SK-N-MC (cell line): ENCODE results near the gene IQSEC1.

ENCODE experiments used
- DNase-seq: peaks from one replicate; pipeline ENCODE4 v3.0.0-alpha.2; 2011; ENCODE audit warnings: low read depth, low spot score
- H3K27ac ChIP-seq: fragments of 200-600 bp; sonication (generic); 2 replicates; pipeline ENCODE4 v1.5.1; 2016; ENCODE audit warnings: mixed run types
- H3K36me3 ChIP-seq: fragments of 200-600 bp; sonication (generic); 2 replicates; pipeline ENCODE4 v1.6.1; 2017; ENCODE audit warnings: antibody characterized with exemption, low read length, mixed read lengths; ENCODE audit not compliant: insufficient read depth
- H3K4me3 ChIP-seq: fragments of 200-600 bp; sonication (generic); 2 replicates; pipeline ENCODE4 v1.5.1; 2016
- H3K9ac ChIP-seq: fragments of 200-600 bp; sonication (generic); 2 replicates; pipeline ENCODE4 v1.8.0; 2017; ENCODE audit warnings: mixed run types, mixed read lengths; ENCODE audit not compliant: insufficient read length
- H3K9me3 ChIP-seq: fragments of 200-600 bp; sonication (generic); 2 replicates; pipeline ENCODE4 v1.6.1; 2017; ENCODE audit warnings: low read depth, mild to moderate bottlenecking, antibody characterized with exemption, low read length, moderate library complexity, mixed read lengths
- EZH2 ChIP-seq: fragments of 200-600 bp; sonication (generic); IDR thresholded peaks from one replicate; pipeline ENCODE4 v1.6.1; 2017; ENCODE audit warnings: antibody characterized with exemption
- FOXP2 ChIP-seq: optimal IDR thresholded peaks from 2 replicates; pipeline ENCODE3; 2011; ENCODE audit warnings: mild to moderate bottlenecking, moderate library complexity; ENCODE audit not compliant: insufficient read depth; ENCODE audit errors: extremely low read length, control extremely low read depth
- POLR2AphosphoS5 ChIP-seq: IDR thresholded peaks from 2 replicates; pipeline ENCODE4 v1.6.1; 2012; ENCODE audit warnings: mild to moderate bottlenecking, low read depth, low read length, borderline replicate concordance

The IQSEC1 gene

DNA sequence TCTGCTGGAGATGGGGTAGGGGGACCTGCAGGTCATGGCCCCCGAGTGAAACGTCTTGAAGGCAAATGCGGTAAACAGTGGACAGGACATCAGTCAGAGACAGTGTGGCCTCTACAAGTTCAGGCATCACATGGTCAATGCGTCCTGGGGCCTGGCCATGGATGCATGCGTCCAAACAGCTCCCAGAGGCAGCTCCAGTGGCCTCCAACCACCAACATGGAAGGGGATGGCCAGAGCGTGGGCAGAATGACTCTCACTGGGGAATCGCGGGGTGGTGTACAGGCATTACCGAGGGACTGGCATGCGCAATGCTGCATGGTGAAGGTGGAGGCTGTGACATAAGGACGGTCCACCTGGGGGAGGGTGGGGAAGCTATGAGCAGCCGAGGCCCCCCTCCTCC, 35.6 kb upstream of the IQSEC1 start:
- DNase-seq: no peak
- TF ChIP-seq FOXP2: no peak
- no peak for TF ChIP-seq EZH2
- no peak for TF ChIP-seq POLR2AphosphoS5
- Histone ChIP-seq H3K9ac (no peak overlapping the region), H3K9me3 (no peaks in the 10 kb centered on the region), H3K4me3 (no peak overlapping the region), H3K36me3 (no peaks in the 10 kb centered on the region), H3K27ac (no peak overlapping the region)

DNA sequence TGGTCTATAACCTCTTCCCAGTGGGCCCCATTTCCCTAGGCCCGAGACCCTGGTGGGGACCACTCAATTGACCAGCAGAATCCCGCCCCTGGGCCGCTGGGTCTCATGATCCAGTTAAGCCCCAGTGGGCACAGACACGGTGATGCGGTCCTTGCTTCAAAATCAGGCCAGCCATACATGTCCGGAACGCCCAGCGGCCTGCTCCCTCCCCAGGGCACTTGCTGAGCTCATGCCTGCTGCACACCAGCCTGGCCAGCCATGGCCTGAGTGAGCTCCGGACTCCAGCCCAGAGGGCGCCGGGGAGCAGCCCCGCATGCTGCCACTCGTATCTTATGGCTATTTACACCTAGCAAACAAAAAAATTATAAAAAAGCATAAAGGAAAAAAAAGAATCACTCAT, 34.4 kb upstream of the IQSEC1 start:
- TF ChIP-seq POLR2AphosphoS5: no peak
- no peak for TF ChIP-seq FOXP2
- no peak for TF ChIP-seq EZH2
- no peak overlapping the region for H3K9ac ChIP-seq
- H3K36me3 ChIP-seq: no peaks in the 10 kb centered on the region
- H3K4me3 ChIP-seq: no peak overlapping the region
- no peaks in the 10 kb centered on the region for H3K9me3 ChIP-seq
- DNase-seq: no peak
- H3K27ac ChIP-seq: no peak overlapping the region

DNA sequence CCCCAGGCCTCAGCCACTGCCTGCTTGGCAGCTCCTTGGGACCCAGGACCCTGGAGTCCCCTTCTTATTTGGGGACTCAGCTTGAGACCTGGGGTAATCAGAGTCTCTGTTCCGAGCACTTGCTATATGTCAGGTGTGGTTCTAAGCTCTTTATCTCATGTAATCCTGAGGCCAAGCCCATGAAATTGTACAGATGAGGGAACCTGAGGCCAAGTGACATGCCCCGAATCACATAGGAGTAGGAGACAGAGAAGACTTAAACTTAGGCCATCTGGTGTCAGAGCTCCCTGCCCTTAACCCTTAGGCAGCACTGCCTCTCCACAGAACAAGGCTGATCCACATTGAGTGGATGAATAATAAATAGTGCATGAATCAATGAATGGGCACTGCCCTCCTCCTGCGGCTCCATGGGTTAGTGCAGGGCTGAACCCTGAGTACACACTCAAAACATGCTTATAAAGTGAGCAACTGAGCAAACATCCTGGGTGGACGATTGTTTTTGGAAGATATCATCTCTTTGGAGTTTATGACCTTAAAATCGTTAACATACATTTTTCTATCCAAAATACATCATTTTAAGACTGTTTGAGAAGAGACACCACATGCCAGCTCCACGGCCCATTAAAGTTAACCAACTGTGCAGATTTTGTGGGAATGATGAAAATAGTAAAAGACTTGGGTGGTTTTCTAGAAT, 33.2 kb upstream of the IQSEC1 start:
- H3K4me3 ChIP-seq: no peak overlapping the region
- H3K9me3 ChIP-seq: no peaks in the 10 kb centered on the region
- DNase-seq: no peak
- H3K36me3 ChIP-seq: no peaks in the 10 kb centered on the region
- no peak overlapping the region for H3K9ac ChIP-seq
- H3K27ac ChIP-seq: no peak overlapping the region
- TF ChIP-seq FOXP2: no peak
- TF ChIP-seq POLR2AphosphoS5: no peak
- no peak for TF ChIP-seq EZH2

DNA sequence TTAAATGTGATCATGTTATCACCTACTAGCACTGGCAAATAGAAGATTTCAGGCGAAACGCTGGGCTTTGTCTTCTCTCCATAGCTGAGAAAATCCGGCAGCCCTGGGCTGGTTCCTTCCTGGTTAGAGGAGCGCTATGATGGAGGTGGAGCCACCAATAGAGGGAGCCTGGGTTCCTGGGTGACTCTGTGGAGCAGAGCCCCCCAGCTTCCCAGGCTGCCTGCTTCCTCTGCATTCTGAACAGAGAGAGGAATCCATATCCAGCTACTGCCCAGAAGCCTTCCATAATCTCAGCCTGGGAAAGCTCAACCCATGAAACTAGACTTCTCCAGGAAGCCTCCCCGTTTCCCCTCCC, 32.6 kb upstream of the IQSEC1 start:
- Histone ChIP-seq H3K36me3 (no peaks in the 10 kb centered on the region), H3K9me3 (no peaks in the 10 kb centered on the region), H3K27ac (no peak overlapping the region), H3K4me3 (no peak overlapping the region), H3K9ac (no peak overlapping the region)
- no peak for TF ChIP-seq FOXP2
- no peak for TF ChIP-seq POLR2AphosphoS5
- TF ChIP-seq EZH2: no peak
- no peak for DNase-seq

DNA sequence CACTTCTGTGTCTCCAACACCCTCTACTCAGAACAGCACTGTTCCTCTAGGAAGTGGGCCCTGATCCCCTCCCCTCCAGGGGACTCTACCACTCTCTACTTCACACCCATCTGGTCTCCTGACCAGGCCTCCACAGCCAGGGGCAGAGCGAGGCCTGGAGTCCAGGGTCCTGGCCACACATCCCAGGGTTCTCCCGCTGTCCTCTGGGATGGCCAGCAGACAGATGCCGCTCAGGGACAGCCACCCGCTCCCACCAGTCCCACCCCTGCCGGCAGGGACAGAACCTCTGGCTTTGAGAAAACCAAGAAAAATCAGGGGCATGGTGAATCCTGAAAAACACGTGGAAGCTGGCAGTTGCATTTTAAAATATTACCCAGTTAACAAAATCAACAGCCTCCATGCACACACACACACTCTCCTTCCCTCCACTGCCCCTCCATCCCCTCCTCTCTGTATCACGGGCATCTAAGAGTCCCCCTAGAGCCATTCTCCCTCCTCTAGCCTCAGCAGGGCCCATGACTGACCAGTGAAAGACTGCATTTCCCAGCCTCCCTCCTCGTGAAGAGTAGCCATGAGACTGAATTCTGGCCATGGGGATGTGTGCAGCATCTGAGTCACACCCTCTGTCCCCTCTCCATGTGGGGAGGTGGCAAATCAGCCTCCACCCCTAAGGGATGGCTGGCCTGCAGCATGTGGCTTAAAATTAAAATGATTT, 32.1 kb upstream of the IQSEC1 start:
- TF ChIP-seq FOXP2 (no peak), POLR2AphosphoS5 (no peak), EZH2 (no peak)
- Histone ChIP-seq H3K4me3 (no peak overlapping the region), H3K27ac (no peak overlapping the region), H3K9ac (no peak overlapping the region), H3K9me3 (no peaks in the 10 kb centered on the region), H3K36me3 (no peaks in the 10 kb centered on the region)
- DNase-seq: no peak

DNA sequence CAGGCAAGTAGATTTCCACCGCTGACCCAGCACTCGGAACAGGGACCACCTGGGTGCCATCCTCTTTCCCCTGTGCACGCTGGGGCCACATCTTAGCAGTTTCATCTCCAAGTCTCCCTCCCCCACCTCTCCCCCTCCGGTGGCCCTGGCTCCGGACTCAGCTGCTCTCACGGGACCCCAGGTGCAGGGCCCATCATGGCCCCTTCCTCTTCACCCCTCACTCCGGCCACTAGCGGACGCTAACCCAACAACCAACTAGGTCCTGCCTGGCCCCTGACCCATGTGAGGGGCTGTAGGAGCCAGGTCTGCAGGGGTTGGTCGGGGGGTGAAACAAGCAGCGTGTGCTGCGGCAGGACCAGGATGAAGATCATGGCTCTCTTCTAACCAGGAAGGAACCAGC, 31.3 kb upstream of the IQSEC1 start:
- H3K27ac ChIP-seq: no peak overlapping the region
- H3K9me3 ChIP-seq: no peaks in the 10 kb centered on the region
- no peak overlapping the region for H3K4me3 ChIP-seq
- TF ChIP-seq POLR2AphosphoS5 (no peak), FOXP2 (no peak)
- H3K9ac ChIP-seq: no peak overlapping the region
- DNase-seq: no peak
- H3K36me3 ChIP-seq: no peaks in the 10 kb centered on the region

DNA sequence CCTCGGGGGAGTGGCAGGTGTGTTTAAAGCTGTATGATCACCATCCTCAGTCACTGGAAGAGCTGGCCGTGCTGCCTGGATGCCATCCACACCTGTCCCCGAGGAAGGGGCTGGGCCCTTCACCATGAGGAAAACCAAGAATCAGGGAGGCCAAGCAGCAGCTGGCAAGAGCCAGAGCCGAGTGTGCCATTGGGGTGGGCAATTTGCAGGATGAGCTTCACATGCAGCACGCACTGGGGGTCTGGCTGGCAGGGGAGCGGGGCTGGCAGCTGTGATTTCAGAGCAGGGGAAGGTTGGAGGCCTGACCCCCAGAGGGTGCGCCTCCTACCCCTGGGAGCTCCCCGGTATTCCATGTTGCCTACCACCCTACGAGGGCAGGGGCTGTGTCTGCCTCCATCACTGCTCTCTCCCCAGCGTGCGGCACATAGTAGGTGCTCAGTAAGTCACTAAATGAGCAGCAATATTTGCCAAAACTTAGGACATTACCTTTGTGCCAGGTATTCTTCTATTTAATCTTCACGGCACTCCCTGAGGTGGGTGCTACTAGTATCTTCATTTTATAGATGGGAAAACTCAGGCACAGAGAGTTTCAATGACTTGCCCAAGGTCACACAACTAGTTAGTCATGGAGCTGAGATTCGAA, 30.3 kb upstream of the IQSEC1 start:
- no peak for DNase-seq
- H3K9me3 ChIP-seq: no peaks in the 10 kb centered on the region
- no peak overlapping the region for H3K9ac ChIP-seq
- H3K36me3 ChIP-seq: no peaks in the 10 kb centered on the region
- no peak overlapping the region for H3K4me3 ChIP-seq
- no peak overlapping the region for H3K27ac ChIP-seq
- no peak for TF ChIP-seq EZH2
- no peak for TF ChIP-seq FOXP2
- no peak for TF ChIP-seq POLR2AphosphoS5

DNA sequence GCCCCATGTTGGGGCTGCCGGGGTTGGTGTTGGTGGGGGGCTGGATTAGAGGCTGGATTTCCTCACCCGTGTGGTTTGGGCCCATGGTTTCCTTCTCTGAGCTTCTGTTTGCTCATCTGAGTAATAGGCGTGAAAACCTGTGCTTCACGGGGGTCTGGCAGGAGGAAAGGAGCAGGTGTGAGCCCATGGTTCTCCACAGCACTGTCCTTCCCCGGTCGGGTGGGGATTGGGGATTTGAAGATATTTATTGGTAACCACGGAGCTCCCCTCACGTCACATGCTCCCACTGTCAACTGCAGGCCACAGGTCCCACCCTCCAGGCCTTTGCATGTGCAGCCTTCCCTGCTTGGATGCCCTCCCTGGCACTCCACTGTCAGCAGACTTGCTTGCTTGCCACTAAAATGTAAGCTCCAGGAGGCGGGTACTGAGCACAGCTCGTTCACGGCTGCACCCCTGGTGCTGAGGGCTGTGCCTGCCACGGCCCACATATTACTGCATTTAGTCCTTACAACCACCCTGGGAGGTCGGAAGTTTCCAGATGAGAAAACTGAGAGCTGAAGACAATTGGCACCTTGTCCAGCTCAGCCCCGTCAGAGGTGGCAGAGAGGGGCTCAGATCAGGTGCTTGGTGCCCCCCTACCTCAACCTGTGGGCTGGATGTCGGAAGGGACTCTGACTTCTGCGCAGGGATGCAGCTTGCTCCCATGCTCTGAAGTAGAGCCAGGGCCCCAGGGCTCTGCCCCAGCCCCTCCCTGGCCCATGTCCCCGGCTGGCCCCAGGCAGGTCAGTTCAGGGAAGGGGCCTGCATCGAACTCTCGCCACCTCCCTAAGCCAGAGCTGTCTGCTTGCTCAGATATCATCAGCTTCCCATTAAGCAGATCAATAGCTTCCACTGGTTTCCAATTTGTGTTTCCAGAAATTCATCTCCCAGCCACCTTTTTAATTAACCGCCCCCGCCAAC, 29.4 kb upstream of the IQSEC1 start:
- no peak overlapping the region for H3K9ac ChIP-seq
- H3K36me3 ChIP-seq: no peaks in the 10 kb centered on the region
- no peak overlapping the region for H3K4me3 ChIP-seq
- TF ChIP-seq FOXP2 (no peak), EZH2 (no peak), POLR2AphosphoS5 (no peak)
- DNase-seq: no peak
- no peak overlapping the region for H3K27ac ChIP-seq
- no peaks in the 10 kb centered on the region for H3K9me3 ChIP-seq
